Kidney epithelial cell (primary cell): ENCODE results near the gene TREML2. TPM values are rescaled to one million over a fixed set of nuclear protein-coding genes. Genes with fewer than 3 reads are reported as not detected.
A peak's percentile ranks its signal among the peaks of the same experiment; 100 is the strongest.

Experiments
- DNase-seq: peaks from one replicate; pipeline ENCODE4 v3.0.0-alpha.2; 2010; ENCODE audit warnings: low read depth
- H3K27me3 ChIP-seq: 2 replicates; pipeline ENCODE4 v1.6.0; 2011; ENCODE audit warnings: low read length; ENCODE audit not compliant: control insufficient read depth, insufficient read depth
- H3K36me3 ChIP-seq: 2 replicates; pipeline ENCODE4 v1.5.1; 2011; ENCODE audit warnings: low read length; ENCODE audit not compliant: control insufficient read depth, insufficient read depth
- H3K4me3 ChIP-seq: 2 replicates; pipeline ENCODE4 v1.5.1; 2011; ENCODE audit warnings: low read depth, mild to moderate bottlenecking, control low read depth, low read length
- total RNA-seq: library from RNA; depleted of rRNA; stranded (reverse); fragments of >200 nt; gene quantifications from 2 replicates; pipeline ENCODE4 v1.2.3, GENCODE V29; 2015
- TF ChIP-seq, protein P1 (sequence below): IDR thresholded peaks from 2 replicates; pipeline ENCODE4 v1.5.1; 2011; ENCODE audit warnings: mild to moderate bottlenecking, moderate library complexity, low read length, control low read depth, inconsistent platforms; ENCODE audit not compliant: insufficient read depth, poor library complexity, severe bottlenecking

Gene TREML2
- total RNA-seq, 1 donor from 2014 or later, result 0.38 TPM

DNA sequence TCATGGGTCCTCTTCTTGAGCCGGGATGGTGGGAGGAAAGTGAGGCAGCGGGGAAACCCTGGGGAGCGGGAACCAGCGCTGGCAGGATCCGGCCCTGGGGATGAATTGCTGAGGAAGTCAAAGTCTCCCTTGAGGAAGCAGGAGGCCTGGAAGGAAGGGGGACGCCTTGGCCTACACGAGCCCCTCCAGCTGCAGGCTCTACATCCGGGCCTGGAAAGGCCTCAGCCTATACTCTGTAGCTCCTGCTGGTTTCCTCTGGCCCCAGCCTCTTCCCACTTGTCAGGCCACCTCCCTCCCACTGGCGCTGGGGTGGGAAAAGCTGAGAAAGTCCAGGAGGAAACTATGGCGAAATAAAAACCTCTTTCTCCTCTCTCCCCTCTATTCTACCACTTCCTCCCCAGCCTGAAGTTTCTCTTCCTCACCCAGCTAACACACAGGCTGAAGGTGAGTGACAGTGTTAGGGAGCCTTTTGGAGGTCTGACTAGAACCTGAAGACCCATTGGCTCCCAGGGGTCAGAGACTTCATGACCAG is 14.9 kb downstream of the TREML2 start:
- Histone ChIP-seq H3K36me3 (no peaks in the 10 kb centered on the region), H3K4me3 (no peak overlapping the region), H3K27me3 (no peaks in the 10 kb centered on the region)
- TF ChIP-seq, protein P1, sequence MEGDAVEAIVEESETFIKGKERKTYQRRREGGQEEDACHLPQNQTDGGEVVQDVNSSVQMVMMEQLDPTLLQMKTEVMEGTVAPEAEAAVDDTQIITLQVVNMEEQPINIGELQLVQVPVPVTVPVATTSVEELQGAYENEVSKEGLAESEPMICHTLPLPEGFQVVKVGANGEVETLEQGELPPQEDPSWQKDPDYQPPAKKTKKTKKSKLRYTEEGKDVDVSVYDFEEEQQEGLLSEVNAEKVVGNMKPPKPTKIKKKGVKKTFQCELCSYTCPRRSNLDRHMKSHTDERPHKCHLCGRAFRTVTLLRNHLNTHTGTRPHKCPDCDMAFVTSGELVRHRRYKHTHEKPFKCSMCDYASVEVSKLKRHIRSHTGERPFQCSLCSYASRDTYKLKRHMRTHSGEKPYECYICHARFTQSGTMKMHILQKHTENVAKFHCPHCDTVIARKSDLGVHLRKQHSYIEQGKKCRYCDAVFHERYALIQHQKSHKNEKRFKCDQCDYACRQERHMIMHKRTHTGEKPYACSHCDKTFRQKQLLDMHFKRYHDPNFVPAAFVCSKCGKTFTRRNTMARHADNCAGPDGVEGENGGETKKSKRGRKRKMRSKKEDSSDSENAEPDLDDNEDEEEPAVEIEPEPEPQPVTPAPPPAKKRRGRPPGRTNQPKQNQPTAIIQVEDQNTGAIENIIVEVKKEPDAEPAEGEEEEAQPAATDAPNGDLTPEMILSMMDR, result no peak
- no peak for DNase-seq

DNA sequence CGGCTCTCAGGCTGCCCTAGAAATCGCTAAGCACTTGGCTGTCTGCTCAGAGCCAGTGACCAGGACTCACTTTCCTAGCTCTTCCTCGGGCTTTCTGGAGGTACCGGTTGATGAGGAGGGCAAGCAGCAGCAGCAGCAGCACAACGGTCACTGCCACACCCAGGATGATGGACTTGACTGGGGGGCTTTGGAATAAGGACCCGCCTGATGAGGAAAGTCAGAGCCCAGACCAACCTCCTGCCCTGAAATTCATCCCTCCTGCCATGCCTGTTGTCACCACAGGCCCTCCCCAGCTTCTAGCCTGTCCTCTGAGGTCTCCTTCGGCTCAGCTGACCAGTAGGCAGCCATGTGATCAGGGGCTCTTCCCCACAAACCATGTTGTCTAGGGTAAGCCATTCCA is 16.2 kb downstream of the TREML2 start:
- Histone ChIP-seq H3K36me3 (no peaks in the 10 kb centered on the region), H3K27me3 (no peaks in the 10 kb centered on the region), H3K4me3 (no peak overlapping the region)
- DNase-seq, result no peak
- TF ChIP-seq, protein P1, result no peak

DNA sequence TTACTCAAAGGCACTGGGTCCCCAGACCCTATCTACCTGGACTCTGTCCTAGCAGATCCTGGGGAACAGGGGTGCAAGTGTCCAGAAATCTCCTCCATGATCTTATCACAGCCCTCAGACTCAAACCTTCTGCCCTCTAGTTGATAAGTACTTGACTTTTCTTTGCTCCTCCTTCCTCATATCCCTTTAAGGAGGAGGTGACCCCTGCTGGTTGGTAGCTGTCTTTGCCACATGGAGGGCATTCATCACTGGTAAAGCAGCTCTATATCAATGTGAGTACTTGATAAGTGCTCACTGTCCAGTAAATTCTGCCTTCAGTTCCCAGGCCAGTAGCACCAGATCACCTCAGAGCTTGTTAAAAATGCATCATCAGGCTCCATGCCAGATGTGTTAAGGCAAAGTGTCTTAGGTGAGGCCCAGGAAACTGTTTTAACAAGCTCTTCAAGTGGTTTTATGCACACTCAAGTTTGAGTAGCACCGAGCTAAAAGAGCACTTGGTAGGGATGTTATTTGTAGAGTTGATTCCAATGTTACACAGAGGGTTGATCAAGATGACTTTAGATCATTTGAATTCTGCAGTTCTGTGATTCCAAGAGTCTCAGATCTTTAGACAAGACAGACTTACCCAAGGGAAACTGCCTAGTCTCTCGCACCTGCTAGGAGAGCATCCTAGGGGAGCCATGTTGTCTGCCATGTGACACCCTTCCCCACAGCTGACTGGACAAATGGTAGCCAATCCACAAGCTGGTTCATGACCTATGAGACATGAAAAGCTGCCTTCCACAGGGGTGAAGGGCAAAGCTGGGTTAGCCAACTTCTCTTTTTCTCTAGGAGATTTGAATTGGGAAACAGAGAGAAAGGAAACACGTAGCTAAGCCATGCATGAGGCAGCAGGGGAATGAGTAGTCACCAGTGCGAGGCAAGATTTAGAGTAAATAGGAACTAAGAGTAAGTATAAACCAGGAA is 18.6 kb downstream of the TREML2 start:
- TF ChIP-seq, protein P1, result peak; percentile 74
- DNase-seq, result peak; percentile 4
- Histone ChIP-seq H3K4me3 (no peak overlapping the region), H3K36me3 (no peaks in the 10 kb centered on the region), H3K27me3 (peaks cover 2% of the 10 kb centered on the region)

DNA sequence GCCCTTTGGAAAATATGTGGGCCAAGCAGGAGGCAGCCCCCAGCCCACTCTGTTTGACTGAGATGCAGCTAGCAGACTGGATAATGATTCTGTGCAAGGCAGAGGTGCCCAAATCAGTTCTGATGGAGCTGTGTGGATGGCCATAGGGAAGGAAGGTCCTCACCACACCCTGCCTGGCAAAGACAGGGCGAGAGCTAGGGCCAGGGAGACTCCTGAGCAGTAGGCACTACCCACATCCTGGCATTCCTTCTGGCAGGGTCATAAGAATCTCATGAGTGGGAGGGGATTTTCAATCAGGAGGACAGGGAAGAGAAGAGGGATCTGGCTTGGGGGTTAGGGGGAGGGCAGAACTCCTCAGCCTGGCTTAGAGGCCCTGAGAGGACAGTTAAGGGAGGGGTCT is 19.4 kb downstream of the TREML2 start:
- Histone ChIP-seq H3K27me3 (peaks cover 2% of the 10 kb centered on the region), H3K36me3 (no peaks in the 10 kb centered on the region), H3K4me3 (no peak overlapping the region)
- TF ChIP-seq, protein P1, result no peak
- DNase-seq, result no peak

DNA sequence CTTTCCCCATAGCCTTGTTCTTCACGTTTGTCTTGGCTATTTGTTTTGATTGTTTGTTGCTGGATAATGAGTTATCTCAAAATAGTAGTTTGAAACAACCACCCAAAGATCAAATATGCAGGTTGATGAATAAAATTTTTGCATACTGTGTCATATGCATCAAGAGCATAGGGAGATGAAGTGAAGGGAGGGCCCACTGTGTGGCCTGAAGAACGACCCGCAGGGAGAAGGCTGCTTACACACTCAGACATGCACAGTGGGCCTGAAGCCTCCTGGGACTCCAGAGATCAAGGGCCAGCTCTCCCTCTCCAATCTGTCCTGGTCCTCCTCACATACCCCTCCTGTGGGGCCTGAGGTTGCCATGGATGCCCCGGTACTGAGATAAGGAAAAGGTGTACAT is 21.8 kb downstream of the TREML2 start:
- TF ChIP-seq, protein P1, result no peak
- Histone ChIP-seq H3K4me3 (no peak overlapping the region), H3K27me3 (peaks cover 2% of the 10 kb centered on the region), H3K36me3 (no peaks in the 10 kb centered on the region)
- no peak for DNase-seq
